Stimulated activated naive CD4-positive, alpha-beta T cell treated with Interleukin-2 at 50 U/mL for 16 hours (primary cell): ENCODE measurements around the gene TNIK.

Experiments
- DNase-seq: peaks from one replicate; lab custom pipeline; 2025; lab: John Stamatoyannopoulos, UW

TNIK gene

DNA sequence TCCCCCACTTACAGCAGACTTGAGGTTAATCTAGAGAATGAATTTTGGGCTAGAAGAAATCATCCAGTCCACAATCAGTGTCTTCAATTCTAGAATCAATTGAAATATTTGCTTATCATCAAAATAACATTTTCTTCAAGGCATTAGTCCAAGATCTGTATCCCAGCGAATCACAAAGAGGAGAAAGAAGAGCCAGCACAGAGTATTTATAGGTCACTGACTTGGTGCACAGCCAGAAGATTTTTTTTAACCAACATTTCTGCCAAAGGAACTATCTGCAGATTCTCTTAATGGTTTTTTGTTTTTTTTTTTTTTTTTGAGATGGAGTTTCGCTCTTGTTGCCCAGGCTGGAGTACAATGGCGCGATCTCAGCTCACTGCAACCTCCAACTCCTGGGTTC is 178.2 kb downstream of the TNIK start:
- no peak for DNase-seq

DNA sequence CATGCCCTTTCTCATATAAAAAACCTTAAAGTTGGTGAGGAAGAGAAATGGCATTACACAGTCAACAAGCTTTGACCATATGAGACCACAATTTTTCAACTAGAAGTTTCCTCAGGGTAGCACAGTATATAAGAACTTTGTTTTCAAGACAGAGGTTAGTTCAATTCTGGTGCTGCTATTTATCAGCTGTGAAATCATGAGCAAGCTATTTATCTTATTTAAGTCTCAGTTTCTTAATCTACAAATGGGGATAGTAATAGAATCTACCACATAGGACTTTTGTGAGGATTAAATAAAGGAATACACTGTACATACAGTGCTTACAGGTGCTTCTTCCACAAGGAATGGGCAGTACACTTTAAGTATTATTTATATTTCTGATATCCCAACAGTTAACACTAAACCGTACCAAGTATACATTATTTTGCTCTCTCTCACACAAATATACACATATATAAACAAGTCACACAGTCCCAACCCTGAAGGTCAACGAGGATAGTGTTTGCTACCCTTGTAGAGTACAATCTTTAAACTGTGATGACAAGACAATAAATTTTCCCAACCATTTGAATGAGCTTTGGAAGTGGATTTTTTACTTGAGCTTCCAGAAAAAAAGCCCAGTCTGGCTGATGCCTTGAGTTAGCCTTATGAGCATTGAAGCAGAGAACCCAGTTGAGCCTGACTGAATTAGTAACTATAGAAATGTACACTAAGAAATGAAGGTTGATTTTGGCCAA is 178.8 kb downstream of the TNIK start:
- no peak for DNase-seq

DNA sequence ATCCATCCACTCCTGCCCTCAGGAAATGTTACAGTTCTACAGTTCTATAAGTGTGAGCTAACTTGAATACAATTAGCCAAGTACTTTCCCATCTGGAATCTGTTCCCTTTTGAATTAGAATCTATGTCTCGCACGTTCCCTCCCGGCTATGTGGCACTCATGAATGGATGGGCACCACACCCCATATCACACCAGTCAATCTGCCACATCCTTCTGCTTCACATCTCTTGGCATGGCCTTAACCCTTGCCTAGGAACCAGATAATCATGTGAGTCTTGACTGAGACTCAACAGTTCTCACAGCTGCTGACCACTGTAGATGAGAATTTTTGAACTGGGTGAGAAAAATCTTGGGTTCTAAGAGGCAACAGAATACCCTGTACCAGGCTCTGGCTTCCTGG is 180.2 kb downstream of the TNIK start:
- DNase-seq = no peak

DNA sequence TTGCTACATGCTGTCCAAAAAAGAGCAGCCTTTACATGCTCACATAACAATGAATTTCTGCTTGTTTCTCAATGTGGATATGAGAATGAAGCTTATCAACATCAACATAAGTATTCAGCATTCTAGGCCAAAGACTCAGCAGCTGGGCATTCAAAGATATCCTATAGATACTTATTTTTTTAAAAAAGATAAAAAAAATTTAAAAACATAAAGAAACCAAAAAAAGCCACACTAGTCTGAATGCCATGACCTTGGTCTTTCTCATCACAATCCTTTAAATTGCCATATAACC is 182.0 kb downstream of the TNIK start:
- no peak for DNase-seq

DNA sequence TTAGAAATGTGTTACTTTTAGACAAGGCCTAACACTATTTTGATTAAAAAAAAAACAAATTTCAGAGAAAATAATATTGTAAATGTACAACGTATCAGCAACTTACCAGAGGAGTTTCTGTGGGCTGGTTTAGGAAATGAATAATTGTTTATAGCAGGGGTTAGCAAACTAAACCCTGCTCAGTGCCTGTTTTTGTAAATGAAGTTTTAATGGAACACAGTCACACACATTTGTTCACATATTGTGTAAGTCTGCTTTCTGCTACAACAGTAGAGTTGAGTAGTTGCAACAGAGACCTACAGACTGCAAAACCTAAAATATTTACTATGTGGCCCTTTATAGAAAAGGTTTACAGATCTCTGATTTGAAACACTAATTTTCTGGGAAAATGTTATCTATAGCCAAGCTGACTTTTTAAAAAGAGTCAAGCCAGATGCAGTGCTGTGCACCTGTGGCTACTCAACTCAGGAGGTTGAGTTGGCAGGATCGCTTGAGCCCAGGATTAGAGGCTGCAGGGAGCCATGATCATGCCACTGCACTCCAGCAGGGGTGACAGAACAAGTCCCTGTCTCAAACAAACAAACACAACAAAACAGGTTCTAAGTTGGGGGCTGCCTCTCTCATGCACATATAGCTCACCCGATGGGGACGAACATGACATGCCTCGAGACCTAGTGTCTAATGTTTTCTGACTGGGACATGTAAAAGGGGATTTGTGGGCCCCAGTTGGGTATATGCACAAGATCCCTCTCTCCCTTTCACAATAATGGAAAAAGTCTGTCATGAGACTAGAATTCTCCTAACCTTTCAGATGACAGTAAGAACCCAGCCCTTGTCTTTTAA is 182.5 kb downstream of the TNIK start:
- no peak for DNase-seq

DNA sequence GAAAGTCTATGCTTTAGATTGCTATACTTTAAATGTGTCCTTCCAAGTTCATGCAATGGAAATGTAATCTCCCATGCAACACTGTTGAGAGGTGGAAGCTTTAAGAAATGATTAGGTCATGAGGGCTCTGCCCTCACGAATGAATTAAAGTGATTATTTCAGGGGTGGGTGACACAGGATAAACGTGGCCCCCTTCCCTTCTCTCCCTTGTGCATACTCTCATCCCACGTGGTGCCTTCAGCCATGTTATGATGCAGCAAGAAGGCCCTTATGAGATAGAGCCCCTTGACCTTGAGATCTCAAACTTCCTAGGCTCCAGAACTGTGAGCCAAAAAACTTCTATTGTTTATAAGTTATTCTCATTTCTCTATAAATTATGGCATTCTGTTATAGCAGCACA is 183.3 kb downstream of the TNIK start:
- no peak for DNase-seq

DNA sequence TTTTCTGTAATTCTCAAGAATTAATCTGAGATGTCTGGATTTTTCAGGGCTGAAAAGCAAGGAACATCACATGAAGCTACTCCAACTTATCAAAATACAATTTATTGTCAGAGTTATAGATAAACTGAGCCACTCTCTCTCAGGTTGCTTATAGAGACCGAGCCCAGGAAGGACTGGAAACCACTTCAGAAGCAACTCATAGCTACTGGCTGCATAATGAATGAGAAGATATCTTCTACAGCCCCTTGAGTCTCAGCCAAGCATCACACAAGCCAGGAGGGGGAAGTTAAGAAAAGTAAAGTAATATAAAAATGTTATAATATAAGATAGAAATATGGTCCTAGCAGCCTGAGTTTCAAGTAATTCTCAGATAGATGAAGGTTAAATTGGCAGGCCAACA is 186.0 kb downstream of the TNIK start:
- no peak for DNase-seq

DNA sequence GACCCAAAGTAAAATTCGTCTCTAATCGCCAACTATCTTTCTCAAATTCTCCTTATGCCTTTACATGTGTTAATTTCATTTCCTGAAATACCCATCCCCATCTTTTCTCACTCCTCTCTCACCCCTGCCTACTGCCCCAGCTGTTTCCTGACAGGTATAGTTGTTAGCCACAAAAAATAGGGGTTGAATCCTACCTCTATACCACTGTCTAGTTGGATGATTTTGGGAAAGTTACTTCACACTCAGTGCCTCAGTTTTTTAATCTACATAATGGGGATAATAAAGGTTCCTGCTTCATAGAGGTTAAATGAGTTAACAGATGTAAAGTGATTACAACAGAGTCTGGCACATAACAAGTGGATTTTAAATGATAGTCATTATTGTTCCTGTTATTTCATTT is 189.7 kb downstream of the TNIK start:
- no peak for DNase-seq

DNA sequence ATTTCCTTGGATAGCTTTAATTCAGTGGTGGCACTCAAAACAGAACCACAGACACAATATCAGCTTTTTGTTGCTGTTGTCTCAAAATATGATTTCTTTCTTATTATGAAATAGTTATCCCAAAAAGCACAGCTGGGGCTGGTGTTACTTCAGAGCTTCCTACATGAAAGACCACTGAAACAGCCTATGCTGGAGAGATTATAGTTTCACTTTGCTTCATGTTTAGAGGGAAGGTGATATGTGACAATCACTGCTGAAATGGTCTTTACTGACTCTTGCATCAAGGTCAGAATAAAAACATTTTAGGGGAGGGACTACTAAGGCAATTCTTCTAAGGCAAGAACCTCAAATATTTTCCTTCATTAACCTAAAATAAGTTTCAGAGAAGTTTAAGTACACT is 190.7 kb downstream of the TNIK start:
- no peak for DNase-seq

DNA sequence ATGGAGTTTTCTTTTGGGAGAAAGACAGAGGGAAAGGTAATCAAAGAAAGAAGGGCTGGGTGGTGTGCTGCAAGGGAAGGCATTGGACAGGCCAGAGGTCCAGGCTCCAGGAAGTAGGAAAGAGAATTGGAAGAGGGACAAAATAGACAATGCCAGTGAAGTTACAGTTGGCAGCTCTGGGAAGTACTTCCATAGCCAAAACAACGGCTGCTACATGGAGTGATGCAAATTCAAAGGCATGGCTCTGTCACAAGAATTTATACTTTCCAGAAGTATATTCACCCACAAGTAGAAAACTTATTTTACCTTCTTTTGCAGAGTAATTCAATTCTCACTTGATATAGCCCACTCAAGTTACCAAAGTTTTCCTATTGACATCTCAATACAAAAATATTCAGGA is 191.5 kb downstream of the TNIK start:
- DNase-seq = no peak

DNA sequence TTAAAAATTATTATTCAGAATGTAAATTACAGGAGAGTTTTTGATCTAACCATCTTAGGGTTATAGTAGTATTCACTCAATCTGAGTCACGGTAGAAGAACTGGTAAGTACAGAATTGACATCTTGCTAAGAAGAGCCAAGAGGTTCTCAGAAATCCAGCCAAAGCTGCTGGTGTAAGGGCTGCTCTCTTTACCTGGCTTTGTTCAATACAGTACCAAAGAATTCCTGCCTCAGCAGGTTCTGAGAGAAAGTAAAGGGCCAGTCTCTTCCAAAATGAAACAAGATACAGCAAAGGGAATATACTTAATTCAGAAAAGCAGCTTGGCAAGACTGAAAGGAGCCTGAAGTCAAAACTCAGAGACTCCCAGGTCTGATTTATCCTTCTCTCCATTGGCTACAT is 193.1 kb downstream of the TNIK start:
- no peak for DNase-seq

DNA sequence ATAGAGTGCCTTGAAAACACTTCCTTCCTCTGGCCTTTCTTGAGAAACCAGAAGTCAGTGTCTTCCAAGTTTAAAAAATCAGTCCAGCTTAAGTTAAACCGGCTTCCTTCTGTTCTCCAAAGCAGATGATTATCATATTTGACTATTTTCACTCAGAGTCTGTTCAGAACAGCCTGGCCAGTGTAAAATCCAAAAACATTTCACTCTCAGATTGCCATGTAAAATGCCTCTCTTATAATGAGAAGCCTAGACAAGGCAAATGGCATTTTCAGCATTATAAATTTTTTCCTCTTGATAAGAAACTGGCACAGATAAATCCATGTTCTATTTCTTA is 193.5 kb downstream of the TNIK start:
- no peak for DNase-seq

DNA sequence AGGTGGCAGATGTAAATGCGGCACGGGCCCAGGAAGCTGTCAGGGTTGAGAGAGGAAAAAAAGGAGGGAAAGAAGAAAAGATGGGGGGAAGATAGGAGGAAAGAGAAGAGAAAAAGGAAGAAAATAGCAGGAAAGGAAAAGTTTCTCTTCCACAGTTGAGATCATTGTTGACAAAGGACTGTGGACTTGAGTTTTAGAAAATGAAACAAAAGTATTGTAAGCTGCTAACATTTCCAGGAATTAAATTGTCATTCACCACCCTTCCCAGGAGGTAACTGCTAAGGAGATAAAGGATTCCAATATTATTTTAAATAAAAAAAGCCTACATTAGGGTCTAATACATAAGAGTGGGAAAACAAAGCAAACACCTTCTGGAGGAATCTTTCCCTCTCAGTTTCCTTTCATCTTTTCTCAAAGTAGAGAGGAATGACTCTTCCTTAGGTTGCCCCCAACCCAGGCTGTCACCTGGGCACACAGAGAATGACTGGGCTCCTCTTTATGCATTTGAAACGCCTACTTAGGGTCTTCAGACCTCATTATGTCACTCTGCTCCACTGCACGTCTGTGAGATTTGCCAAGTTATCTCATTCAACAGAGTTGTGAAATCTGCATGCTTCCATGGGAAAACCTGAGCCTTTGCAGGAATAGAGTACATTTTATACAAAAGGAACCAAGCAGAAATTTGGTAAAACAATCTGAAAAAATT is 194.0 kb downstream of the TNIK start:
- DNase-seq = no peak

DNA sequence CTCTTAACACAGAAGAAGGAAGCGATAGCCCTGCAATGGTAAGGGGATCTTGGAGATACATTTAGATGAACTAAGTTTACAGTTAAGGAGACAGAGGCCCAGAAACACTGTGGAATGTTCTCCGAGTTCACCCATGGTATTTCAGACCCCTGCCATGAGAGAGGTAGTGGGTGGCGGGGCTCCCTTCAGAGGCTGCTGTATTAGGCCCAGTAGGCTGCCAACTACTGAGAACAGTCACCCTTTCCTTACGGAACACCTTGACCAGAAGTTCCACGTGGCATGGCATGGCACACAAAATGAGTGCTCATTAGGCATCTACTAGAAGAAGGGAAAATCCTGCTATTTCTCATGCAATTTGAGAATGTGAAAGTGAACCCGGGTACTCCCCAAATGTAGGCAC is 195.4 kb downstream of the TNIK start:
- no peak for DNase-seq

DNA sequence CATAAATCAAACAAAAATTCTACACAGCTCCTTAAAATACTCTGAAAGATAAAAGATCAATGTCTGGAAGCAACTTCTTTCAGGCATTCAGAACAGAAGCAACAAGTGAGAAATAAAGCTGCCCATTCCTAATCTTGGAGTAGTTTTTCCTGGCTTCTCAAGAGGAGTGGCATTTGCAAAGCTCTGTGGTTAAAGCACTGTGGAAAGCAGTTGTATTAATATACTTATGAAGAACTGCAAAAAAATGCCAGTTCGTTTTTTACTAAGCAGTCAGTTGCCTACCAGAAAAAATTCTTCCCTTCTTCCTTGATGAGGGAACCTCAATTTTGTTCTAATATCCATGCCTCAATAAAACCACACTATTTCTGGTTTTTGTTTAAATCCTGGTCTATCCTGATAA is 197.8 kb downstream of the TNIK start:
- DNase-seq = no peak

DNA sequence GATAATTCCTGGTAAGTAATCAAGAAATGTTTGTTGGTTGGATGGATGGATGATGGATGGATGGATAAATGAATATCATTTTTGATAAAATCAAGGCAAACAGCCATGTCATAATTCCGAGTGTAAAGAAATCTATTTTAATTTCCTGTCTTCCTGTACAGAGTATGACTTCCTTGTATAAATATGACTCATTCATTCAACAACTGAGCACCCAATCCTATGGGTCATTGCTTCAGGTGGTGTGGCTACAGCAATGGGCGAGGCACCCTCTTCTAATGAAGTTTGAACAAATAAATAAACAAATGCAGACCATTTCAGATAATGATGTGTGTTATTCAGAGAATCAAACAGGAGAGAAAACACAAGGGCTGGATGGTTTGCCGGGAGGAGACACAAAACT is 198.7 kb downstream of the TNIK start:
- no peak for DNase-seq

DNA sequence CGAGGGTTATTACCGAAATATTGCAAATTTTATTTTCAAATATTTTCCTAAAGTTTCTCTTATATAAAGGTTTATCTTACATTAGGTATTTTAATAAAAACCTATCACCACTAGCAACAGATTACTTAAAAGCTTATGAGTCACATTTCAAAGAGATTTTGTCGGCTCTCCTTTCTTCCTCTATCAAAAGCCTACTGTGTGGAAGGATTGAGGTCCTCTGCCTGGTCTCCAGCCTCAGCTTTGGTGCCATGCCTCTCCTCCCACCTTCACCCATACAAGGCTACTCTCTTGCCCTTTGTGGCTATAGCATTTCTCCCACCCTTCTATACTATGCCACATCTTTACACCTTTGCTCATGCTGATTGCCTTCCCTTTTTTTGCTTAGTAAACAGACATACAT is 199.3 kb downstream of the TNIK start:
- DNase-seq = no peak

DNA sequence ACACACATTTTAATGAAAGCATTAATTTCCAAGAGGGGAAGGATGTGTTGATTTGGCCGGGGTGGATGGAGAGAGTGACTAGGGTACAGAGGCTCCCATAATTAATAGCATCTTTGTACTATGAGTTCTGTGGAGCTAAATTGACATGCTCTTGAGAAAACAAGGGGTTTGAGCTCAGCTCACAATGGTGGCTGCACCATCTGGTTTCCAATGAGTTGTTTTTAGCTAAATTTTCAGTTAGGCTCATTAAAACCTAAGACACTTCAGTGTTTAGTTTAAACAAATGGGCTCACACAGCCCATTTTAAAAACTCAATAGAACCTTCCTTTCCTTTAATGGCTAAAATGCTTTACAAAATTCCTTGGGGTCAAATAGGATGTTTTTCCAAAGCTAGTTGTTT is 199.7 kb downstream of the TNIK start:
- no peak for DNase-seq

DNA sequence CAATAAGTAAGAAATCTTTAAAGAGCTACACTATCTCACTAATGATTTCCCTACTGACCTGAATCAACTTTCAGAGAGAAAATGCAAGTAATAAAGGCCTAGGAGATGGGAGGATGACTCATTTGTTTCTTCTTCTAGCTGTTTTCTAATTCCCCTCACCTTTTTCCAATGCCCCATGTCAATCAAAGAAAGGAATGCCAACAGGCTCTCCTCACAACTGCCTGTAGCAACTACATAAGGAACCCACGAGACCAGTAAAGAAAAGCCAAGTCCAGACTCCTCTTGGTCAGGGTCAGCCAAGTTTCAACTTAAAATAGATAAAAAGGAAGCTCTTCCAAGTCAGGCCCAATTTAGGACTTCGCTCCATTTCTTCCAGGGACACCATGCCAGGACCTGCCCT is 201.9 kb downstream of the TNIK start:
- no peak for DNase-seq

DNA sequence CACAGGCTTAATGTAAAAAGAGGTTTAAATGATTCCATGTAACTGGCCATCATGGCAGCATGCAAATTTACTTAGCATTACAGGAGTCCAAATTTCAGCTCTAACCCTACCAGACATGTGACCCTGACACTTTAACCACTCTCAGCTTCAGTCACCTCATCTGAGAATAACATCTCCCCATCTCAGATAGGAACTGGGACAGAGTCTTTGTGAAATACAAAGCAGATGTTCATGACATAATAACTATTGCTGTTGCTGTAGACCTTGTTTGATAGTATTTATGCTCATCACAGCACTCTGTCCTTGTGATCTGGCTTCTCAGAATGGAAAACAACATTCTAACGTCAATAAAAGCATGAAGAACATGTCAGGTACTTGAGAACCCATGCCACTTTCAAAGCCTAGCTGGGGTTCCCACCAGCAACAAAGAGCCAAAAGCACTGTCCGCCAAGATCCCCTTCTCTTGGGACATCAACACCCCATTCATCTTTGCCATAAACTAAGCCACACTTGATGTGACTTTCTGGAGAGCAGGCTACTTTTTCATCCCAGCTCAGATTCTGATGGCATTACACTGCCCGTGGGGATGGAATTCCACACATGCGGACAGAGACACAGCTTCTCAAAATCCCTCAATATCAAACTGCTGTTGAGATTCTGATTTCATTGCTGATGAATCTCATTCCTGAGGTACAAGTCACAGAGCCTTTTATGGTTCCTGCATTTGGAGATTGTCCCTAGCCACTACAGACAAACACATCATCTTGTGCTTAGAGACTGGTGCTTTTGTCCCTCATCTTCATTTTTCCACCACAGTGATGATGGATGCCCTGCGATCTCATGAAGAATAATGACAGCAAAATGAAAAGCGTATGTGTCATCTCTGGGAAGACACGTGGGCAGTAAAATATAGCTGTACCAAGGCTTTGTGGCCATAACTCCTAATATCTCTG is 202.7 kb downstream of the TNIK start:
- no peak for DNase-seq

DNA sequence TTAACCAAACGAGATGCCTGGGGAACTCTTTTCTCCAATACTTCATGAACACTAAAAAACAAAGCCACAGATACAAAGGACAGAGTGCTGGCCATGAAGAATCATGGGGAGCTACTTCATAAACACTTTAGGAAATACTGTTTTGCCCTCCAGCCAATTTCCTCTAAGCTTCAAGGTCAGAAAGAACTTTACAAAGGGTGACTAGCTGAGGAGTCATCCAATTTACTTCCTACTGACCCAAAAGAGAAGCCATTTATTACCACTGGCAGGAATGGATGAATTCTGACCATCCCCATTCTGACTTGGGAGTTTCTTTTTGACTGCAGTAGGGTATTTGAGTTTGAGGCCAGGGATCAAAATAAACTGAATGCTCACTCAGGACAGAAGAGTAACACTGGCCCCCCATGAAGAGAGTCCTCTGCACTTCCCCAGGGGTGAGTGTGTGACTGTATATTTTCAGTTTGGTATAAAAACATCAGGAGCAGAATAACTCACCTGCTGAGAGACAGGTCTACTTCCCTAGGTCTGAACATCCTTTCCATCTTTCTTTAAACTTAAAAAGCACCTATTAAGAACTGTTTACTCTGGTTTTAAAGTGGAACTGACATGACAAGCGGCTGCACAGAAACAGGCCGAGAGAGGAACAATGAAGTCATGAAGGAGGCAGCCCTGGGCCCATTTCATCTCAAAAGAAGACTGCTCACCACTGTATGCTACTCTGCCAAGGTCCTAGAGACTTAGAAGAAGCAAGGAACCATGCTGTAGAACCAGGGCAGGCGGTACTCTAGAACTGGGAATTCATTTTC is 203.6 kb downstream of the TNIK start:
- DNase-seq = no peak
